OCI-LY1 (cell line): ENCODE data around the gene LUZP1.

Experiments
- H2AFZ ChIP-seq: fragments of 200-600 bp; sonication (generic), shearing (Covaris generic); 2 replicates; pipeline ENCODE4 v1.6.0; 2014; ENCODE audit warnings: antibody characterized with exemption, mild to moderate bottlenecking, low read length
- H3F3A ChIP-seq: fragments of 200-600 bp; sonication (generic), shearing (Covaris generic); 2 replicates; pipeline ENCODE4 v1.6.0; 2014; ENCODE audit warnings: mild to moderate bottlenecking, antibody characterized with exemption, low read length, moderate library complexity; ENCODE audit not compliant: insufficient read depth
- H3K27ac ChIP-seq: fragments of 200-600 bp; sonication (generic); 2 replicates; pipeline ENCODE4 v1.5.1; 2014; ENCODE audit warnings: low read length, mixed run types, mild to moderate bottlenecking, low read depth; ENCODE audit not compliant: poor library complexity, severe bottlenecking
- H3K27me3 ChIP-seq: fragments of 200-600 bp; sonication (generic); 2 replicates; pipeline ENCODE4 v1.6.0; 2014; ENCODE audit warnings: antibody characterized with exemption, mild to moderate bottlenecking, low read length, moderate library complexity; ENCODE audit not compliant: insufficient read depth
- H3K36me3 ChIP-seq: fragments of 200-600 bp; sonication (generic); 2 replicates; pipeline ENCODE4 v1.6.1; 2014; ENCODE audit warnings: mild to moderate bottlenecking, antibody characterized with exemption, low read length, moderate library complexity, mixed read lengths; ENCODE audit not compliant: insufficient read depth
- H3K4me1 ChIP-seq: fragments of 200-600 bp; sonication (generic); 2 replicates; pipeline ENCODE4 v1.5.1; 2014; ENCODE audit warnings: mild to moderate bottlenecking, low read length, moderate library complexity; ENCODE audit not compliant: insufficient read depth, severe bottlenecking
- H3K4me2 ChIP-seq: fragments of 200-600 bp; sonication (generic), shearing (Covaris generic); 2 replicates; pipeline ENCODE4 v1.6.1; 2014; ENCODE audit warnings: low read length
- H3K4me3 ChIP-seq: fragments of 200-600 bp; sonication (generic); 2 replicates; pipeline ENCODE4 v1.5.1; 2014; ENCODE audit warnings: low read length, low read depth, mild to moderate bottlenecking, mixed read lengths; ENCODE audit not compliant: poor library complexity, severe bottlenecking
- H3K79me2 ChIP-seq: fragments of 200-600 bp; shearing (Covaris generic); 2 replicates; pipeline ENCODE4 v1.6.1; 2016; ENCODE audit warnings: mixed run types, low read length, mixed read lengths; ENCODE audit not compliant: insufficient read depth
- H3K9ac ChIP-seq: fragments of 200-600 bp; sonication (generic), shearing (Covaris generic); 2 replicates; pipeline ENCODE4 v1.6.1; 2014; ENCODE audit warnings: mild to moderate bottlenecking, low read length, mixed read lengths
- H3K9me2 ChIP-seq: fragments of 200-600 bp; sonication (generic), shearing (Covaris generic); 2 replicates; pipeline ENCODE4 v1.6.1; 2014; ENCODE audit warnings: low read depth, mild to moderate bottlenecking, low read length, mixed read lengths
- H3K9me3 ChIP-seq: fragments of 200-600 bp; shearing (Covaris generic); 2 replicates; pipeline ENCODE4 v1.6.1; 2014; ENCODE audit warnings: low read length, mixed read lengths
- H4K20me1 ChIP-seq: fragments of 200-600 bp; sonication (generic), shearing (Covaris generic); 2 replicates; pipeline ENCODE4 v1.6.0; 2016; ENCODE audit warnings: mild to moderate bottlenecking, low read length; ENCODE audit not compliant: insufficient read depth
- CTCF ChIP-seq: fragments of 200-600 bp; sonication (generic), shearing (Covaris generic); IDR thresholded peaks from 2 replicates; pipeline ENCODE4 v1.5.1; 2017; ENCODE audit warnings: mild to moderate bottlenecking, antibody characterized with exemption, low read length, moderate library complexity, mixed read lengths
- EZH2 ChIP-seq: fragments of 200-600 bp; sonication (generic), shearing (Covaris generic); IDR thresholded peaks from 2 replicates; pipeline ENCODE4 v1.8.0; 2017; ENCODE audit warnings: borderline replicate concordance, mixed run types, mild to moderate bottlenecking, antibody characterized with exemption, low read length, moderate library complexity, mixed read lengths

Gene LUZP1

GRCh38 chr1:23140940-23141596 lies 27.6 kb downstream of the LUZP1 start:
- no peaks in the 10 kb centered on the region for H3K9me2 ChIP-seq
- no peak for TF ChIP-seq EZH2
- H3K4me1 ChIP-seq, result no peaks in the 10 kb centered on the region
- no peaks in the 10 kb centered on the region for H3F3A ChIP-seq
- H4K20me1 ChIP-seq, result no peaks in the 10 kb centered on the region
- H3K79me2 ChIP-seq, result no peaks in the 10 kb centered on the region
- H3K27me3 ChIP-seq, result no peaks in the 10 kb centered on the region
- no peaks in the 10 kb centered on the region for H3K36me3 ChIP-seq
- H3K27ac ChIP-seq, result no peak overlapping the region
- no peak overlapping the region for H2AFZ ChIP-seq
- H3K4me3 ChIP-seq, result no peak overlapping the region
- no peak overlapping the region for H3K4me2 ChIP-seq
- H3K9me3 ChIP-seq, result no peaks in the 10 kb centered on the region
- H3K9ac ChIP-seq, result no peak overlapping the region

- Histone ChIP-seq H2AFZ (no peak overlapping the region), H3K79me2 (no peaks in the 10 kb centered on the region), H3K9me3 (no peaks in the 10 kb centered on the region), H3K9ac (no peak overlapping the region), H3F3A (no peaks in the 10 kb centered on the region), H3K9me2 (no peaks in the 10 kb centered on the region), H4K20me1 (no peaks in the 10 kb centered on the region), H3K4me3 (no peak overlapping the region), H3K27ac (no peak overlapping the region), H3K36me3 (no peaks in the 10 kb centered on the region), H3K27me3 (no peaks in the 10 kb centered on the region), H3K4me1 (no peaks in the 10 kb centered on the region), H3K4me2 (no peak overlapping the region)
- TF ChIP-seq CTCF, result no peak
Observed at GRCh38 chr1:23135268-23135667, 33.4 kb downstream of the LUZP1 start.

- no peaks in the 10 kb centered on the region for H3K9me2 ChIP-seq
- no peaks in the 10 kb centered on the region for H3K36me3 ChIP-seq
- no peaks in the 10 kb centered on the region for H3K9me3 ChIP-seq
- no peak overlapping the region for H3K9ac ChIP-seq
- no peak overlapping the region for H3K4me2 ChIP-seq
- no peak overlapping the region for H3K4me3 ChIP-seq
- TF ChIP-seq CTCF (no peak), EZH2 (no peak)
- H3K27me3 ChIP-seq, result no peaks in the 10 kb centered on the region
- H3F3A ChIP-seq, result no peaks in the 10 kb centered on the region
- H3K79me2 ChIP-seq, result no peaks in the 10 kb centered on the region
- H3K27ac ChIP-seq, result no peak overlapping the region
- H3K4me1 ChIP-seq, result no peaks in the 10 kb centered on the region
- H2AFZ ChIP-seq, result no peak overlapping the region
- no peaks in the 10 kb centered on the region for H4K20me1 ChIP-seq
Observed at GRCh38 chr1:23134055-23134454, 34.6 kb downstream of the LUZP1 start.

- Histone ChIP-seq H4K20me1 (no peaks in the 10 kb centered on the region), H3K9me3 (no peaks in the 10 kb centered on the region), H2AFZ (no peak overlapping the region), H3F3A (no peaks in the 10 kb centered on the region), H3K9ac (no peak overlapping the region), H3K27ac (no peak overlapping the region), H3K4me2 (no peak overlapping the region), H3K27me3 (no peaks in the 10 kb centered on the region), H3K4me1 (no peaks in the 10 kb centered on the region), H3K9me2 (no peaks in the 10 kb centered on the region), H3K4me3 (no peak overlapping the region), H3K79me2 (no peaks in the 10 kb centered on the region), H3K36me3 (no peaks in the 10 kb centered on the region)
- TF ChIP-seq EZH2, result no peak
- no peak for TF ChIP-seq CTCF
Observed at GRCh38 chr1:23133587-23133986, 35.1 kb downstream of the LUZP1 start.
